HEK293 (cell line): ENCODE data around the gene ACTL6A.
"Not testable (repeated sequence)": the region's sequence is repeated elsewhere in the genome, so short reads cannot be mapped to it uniquely, and the experiment has no call there.

Experiments
- CTCF ChIA-PET: fragments of 350-600 bp; formaldehyde crosslinking; extraction: SDS; loops from one replicate; lab custom pipeline; 2021; ENCODE audit warnings: antibody characterized with exemption; lab: Yijun Ruan, JAX
- POLR2A ChIA-PET: fragments of 300-600 bp; formaldehyde crosslinking; extraction: SDS; loops from one replicate; lab custom pipeline; 2020; ENCODE audit warnings: antibody characterized with exemption, inconsistent platforms; lab: Yijun Ruan, JAX
- H3K27ac ChIP-seq: fragments of 200-500 bp; sonication (Bioruptor generic); 2 replicates; pipeline ENCODE4 v1.5.1; 2014; ENCODE audit warnings: low read depth, low read length, control low read depth, inconsistent platforms; ENCODE audit errors: extremely low read depth
- H3K36me3 ChIP-seq, 2 experiments: fragments of 200-500 bp in 1 of 2; sonication (Bioruptor generic) in 1 of 2; 1 replicate in 1 of 2; 2 replicates in 1 of 2; pipeline ENCODE4 v1.5.1; 2014 to 2017; ENCODE audit warnings: inconsistent platforms in 2 of 2, low read length in 2 of 2; ENCODE audit not compliant: control insufficient read depth in 2 of 2, insufficient read depth in 1 of 2
- H3K4me1 ChIP-seq: fragments of 200-500 bp; sonication (Bioruptor generic); 2 replicates; pipeline ENCODE4 v1.5.1; 2014; ENCODE audit warnings: mild to moderate bottlenecking, low read length, inconsistent platforms; ENCODE audit not compliant: control insufficient read depth, insufficient read depth
- H3K4me3 ChIP-seq: 2 replicates; pipeline ENCODE4 v1.5.1; 2011; ENCODE audit warnings: low read depth, mild to moderate bottlenecking, control low read depth, low read length, moderate library complexity
- H3K9me3 ChIP-seq: fragments of 200-500 bp; sonication (Bioruptor generic); 2 replicates; pipeline ENCODE4 v1.5.1; 2014; ENCODE audit warnings: low read depth, low read length, inconsistent platforms; ENCODE audit not compliant: control insufficient read depth, insufficient read depth
- GLIS1 ChIP-seq: fragments of 450-650 bp; formaldehyde crosslinking; IDR thresholded peaks from 2 replicates; pipeline ENCODE4 v1.5.1; 2016; ENCODE audit warnings: missing biosample characterization, missing genetic modification characterization
- GLIS2 ChIP-seq: fragments of 450-650 bp; formaldehyde crosslinking; IDR thresholded peaks from 2 replicates; pipeline ENCODE4 v1.5.1; 2016; ENCODE audit warnings: missing biosample characterization, missing genetic modification characterization
- KLF7 ChIP-seq: fragments of 450-650 bp; formaldehyde crosslinking; IDR thresholded peaks from 2 replicates; pipeline ENCODE4 v1.5.1; 2016; ENCODE audit warnings: missing biosample characterization, missing genetic modification characterization, borderline replicate concordance
- MZF1 ChIP-seq: fragments of 450-650 bp; formaldehyde crosslinking; IDR thresholded peaks from 2 replicates; pipeline ENCODE4 v1.5.1; 2017; ENCODE audit warnings: missing biosample characterization, missing genetic modification characterization, borderline replicate concordance
- ZEB2 ChIP-seq: fragments of 450-650 bp; formaldehyde crosslinking; IDR thresholded peaks from 2 replicates; pipeline ENCODE4 v1.5.1; 2016; ENCODE audit warnings: missing biosample characterization, missing genetic modification characterization
- ZNF112 ChIP-seq: fragments of 450-650 bp; formaldehyde crosslinking; IDR thresholded peaks from 2 replicates; pipeline ENCODE4 v1.5.0; 2017; ENCODE audit warnings: missing biosample characterization, missing genetic modification characterization
- ZNF155 ChIP-seq: fragments of 450-650 bp; formaldehyde crosslinking; IDR thresholded peaks from 2 replicates; pipeline ENCODE4 v1.5.1; 2016; ENCODE audit warnings: missing biosample characterization, missing genetic modification characterization
- ZNF366 ChIP-seq: fragments of 450-650 bp; formaldehyde crosslinking; conservative IDR thresholded peaks from 2 replicates; pipeline ENCODE4 v1.5.1; 2016; ENCODE audit warnings: missing biosample characterization, missing genetic modification characterization
- ZNF37A ChIP-seq: fragments of 450-650 bp; IDR thresholded peaks from 2 replicates; pipeline ENCODE4 v1.5.1; 2018; ENCODE audit warnings: missing biosample characterization, missing genetic modification characterization
- ZNF404 ChIP-seq: fragments of 450-650 bp; formaldehyde crosslinking; IDR thresholded peaks from 2 replicates; pipeline ENCODE4 v1.5.1; 2017; ENCODE audit warnings: missing biosample characterization, missing genetic modification characterization
- ZNF416 ChIP-seq: fragments of 450-650 bp; formaldehyde crosslinking; IDR thresholded peaks from 2 replicates; pipeline ENCODE4 v1.5.1; 2016; ENCODE audit warnings: missing biosample characterization, missing genetic modification characterization
- ZNF521 ChIP-seq: fragments of 450-650 bp; formaldehyde crosslinking; IDR thresholded peaks from 2 replicates; pipeline ENCODE4 v1.5.1; 2017; ENCODE audit warnings: missing biosample characterization, mild to moderate bottlenecking, missing genetic modification characterization
- ZNF558 ChIP-seq: fragments of 450-650 bp; formaldehyde crosslinking; IDR thresholded peaks from 2 replicates; pipeline ENCODE4 v1.5.1; 2016; ENCODE audit warnings: missing biosample characterization, missing genetic modification characterization
- ZNF600 ChIP-seq: fragments of 450-650 bp; formaldehyde crosslinking; IDR thresholded peaks from 2 replicates; pipeline ENCODE4 v1.5.1; 2016; ENCODE audit warnings: missing biosample characterization, missing genetic modification characterization
- ZNF76 ChIP-seq: fragments of 450-650 bp; formaldehyde crosslinking; IDR thresholded peaks from 2 replicates; pipeline ENCODE4; 2016; ENCODE audit warnings: low read depth, missing biosample characterization, missing genetic modification characterization, borderline replicate concordance
- ZNF768 ChIP-seq: fragments of 450-650 bp; formaldehyde crosslinking; IDR thresholded peaks from 2 replicates; pipeline ENCODE4 v1.5.1; 2018; ENCODE audit warnings: missing biosample characterization, mild to moderate bottlenecking, missing genetic modification characterization
- TF ChIP-seq, protein P1 (sequence below): fragments of 450-650 bp; formaldehyde crosslinking; IDR thresholded peaks from 2 replicates; pipeline ENCODE4 v1.5.1; 2017; ENCODE audit warnings: missing biosample characterization, missing genetic modification characterization
- TF ChIP-seq, protein P2 (sequence below): fragments of 450-650 bp; formaldehyde crosslinking; IDR thresholded peaks from 2 replicates; pipeline ENCODE4 v1.5.1; 2016; ENCODE audit warnings: missing biosample characterization, missing genetic modification characterization, low read depth
- TF ChIP-seq, protein P3 (sequence below): fragments of 450-650 bp; formaldehyde crosslinking; IDR thresholded peaks from 2 replicates; pipeline ENCODE4 v1.5.0; 2017; ENCODE audit warnings: missing biosample characterization, missing genetic modification characterization, borderline replicate concordance

ACTL6A gene

DNA sequence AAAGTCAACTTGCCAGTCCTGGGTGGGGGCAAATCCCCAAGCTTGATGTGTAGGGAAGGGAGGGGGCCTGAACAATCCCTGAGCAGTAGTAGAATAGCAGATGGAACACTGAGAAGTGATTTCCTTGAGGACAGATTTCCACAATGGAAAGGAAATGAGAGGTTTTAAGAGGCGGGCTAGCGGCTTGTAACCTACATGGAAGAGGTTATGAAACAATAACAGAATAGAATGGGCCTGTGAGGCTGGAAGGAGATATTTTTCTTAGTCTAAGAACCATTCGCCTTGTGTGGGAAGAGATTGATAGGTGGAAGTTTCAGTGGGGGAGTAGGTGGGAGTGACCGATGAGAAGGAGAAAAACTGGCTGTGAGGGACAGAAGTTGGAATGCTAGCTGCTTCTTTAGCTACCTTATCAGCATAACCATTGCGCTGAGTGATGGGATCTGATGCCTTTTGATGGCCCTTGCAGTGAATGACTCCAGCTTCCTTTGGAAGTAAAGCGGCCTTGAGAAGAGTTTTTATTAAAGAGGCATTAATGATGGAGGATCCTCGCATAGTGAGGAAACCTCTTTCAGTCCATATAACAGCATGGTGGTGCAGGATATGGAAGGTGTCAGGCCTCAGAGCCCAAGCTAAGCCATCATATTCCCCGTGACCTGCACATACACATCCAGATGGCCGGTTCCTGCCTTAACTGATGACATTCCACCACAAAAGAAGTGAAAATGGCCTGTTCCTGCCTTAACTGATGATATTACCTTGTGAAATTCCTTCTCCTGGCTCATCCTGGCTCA is 46.1 kb upstream of the ACTL6A start:
- CTCF ChIA-PET, H3K36me3 ChIP-seq, H3K4me1 ChIP-seq, POLR2A ChIA-PET, H3K4me3 ChIP-seq, H3K27ac ChIP-seq, H3K9me3 ChIP-seq: not testable (repeated sequence)
- TF ChIP-seq ZNF600 (tag by site-specific recombination): 0 out of 2 replicates have a peak, but pooled peaks have one; percentile 42

- H3K4me1 ChIP-seq: peaks cover 5% of the 10 kb centered on the region; the same call in 1 of the 2 replicates
- ChIA-PET CTCF (no interaction called here), POLR2A (no interaction called here)
- H3K9me3 ChIP-seq: no peaks in the 10 kb centered on the region
- no peak overlapping the region for H3K27ac ChIP-seq
- TF ChIP-seq GLIS1 (tag by site-specific recombination) (no peak), ZNF558 (tag by site-specific recombination) (no peak), ZNF76 (no peak), ZNF155 (no peak), ZNF521 (tag by site-specific recombination) (no peak), ZNF366 (tag by site-specific recombination) (no peak), GLIS2 (tag by site-specific recombination) (no peak), ZEB2 (tag by site-specific recombination) (no peak), MZF1 (no peak), ZNF416 (no peak), ZNF404 (tag by site-specific recombination) (no peak), ZNF768 (tag by site-specific recombination) (no peak), ZNF112 (tag by site-specific recombination) (no peak), KLF7 (no peak), ZNF37A (tag by site-specific recombination) (no peak)
- TF ChIP-seq, protein P1, sequence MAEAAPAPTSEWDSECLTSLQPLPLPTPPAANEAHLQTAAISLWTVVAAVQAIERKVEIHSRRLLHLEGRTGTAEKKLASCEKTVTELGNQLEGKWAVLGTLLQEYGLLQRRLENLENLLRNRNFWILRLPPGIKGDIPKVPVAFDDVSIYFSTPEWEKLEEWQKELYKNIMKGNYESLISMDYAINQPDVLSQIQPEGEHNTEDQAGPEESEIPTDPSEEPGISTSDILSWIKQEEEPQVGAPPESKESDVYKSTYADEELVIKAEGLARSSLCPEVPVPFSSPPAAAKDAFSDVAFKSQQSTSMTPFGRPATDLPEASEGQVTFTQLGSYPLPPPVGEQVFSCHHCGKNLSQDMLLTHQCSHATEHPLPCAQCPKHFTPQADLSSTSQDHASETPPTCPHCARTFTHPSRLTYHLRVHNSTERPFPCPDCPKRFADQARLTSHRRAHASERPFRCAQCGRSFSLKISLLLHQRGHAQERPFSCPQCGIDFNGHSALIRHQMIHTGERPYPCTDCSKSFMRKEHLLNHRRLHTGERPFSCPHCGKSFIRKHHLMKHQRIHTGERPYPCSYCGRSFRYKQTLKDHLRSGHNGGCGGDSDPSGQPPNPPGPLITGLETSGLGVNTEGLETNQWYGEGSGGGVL (tag by site-specific recombination): no peak
- TF ChIP-seq, protein P2, sequence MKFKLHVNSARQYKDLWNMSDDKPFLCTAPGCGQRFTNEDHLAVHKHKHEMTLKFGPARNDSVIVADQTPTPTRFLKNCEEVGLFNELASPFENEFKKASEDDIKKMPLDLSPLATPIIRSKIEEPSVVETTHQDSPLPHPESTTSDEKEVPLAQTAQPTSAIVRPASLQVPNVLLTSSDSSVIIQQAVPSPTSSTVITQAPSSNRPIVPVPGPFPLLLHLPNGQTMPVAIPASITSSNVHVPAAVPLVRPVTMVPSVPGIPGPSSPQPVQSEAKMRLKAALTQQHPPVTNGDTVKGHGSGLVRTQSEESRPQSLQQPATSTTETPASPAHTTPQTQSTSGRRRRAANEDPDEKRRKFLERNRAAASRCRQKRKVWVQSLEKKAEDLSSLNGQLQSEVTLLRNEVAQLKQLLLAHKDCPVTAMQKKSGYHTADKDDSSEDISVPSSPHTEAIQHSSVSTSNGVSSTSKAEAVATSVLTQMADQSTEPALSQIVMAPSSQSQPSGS: no peak
- TF ChIP-seq, protein P3, sequence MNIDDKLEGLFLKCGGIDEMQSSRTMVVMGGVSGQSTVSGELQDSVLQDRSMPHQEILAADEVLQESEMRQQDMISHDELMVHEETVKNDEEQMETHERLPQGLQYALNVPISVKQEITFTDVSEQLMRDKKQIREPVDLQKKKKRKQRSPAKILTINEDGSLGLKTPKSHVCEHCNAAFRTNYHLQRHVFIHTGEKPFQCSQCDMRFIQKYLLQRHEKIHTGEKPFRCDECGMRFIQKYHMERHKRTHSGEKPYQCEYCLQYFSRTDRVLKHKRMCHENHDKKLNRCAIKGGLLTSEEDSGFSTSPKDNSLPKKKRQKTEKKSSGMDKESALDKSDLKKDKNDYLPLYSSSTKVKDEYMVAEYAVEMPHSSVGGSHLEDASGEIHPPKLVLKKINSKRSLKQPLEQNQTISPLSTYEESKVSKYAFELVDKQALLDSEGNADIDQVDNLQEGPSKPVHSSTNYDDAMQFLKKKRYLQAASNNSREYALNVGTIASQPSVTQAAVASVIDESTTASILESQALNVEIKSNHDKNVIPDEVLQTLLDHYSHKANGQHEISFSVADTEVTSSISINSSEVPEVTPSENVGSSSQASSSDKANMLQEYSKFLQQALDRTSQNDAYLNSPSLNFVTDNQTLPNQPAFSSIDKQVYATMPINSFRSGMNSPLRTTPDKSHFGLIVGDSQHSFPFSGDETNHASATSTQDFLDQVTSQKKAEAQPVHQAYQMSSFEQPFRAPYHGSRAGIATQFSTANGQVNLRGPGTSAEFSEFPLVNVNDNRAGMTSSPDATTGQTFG: no peak
- no peaks in the 10 kb centered on the region for H3K36me3 ChIP-seq
- no peak overlapping the region for H3K4me3 ChIP-seq
Observed at GRCh38 chr3:179526482-179526881, 36.2 kb upstream of the ACTL6A start.
